KMS-11 (cell line): Measurements from ENCODE around the gene MGST2.

Experiments
- H2AFZ ChIP-seq: fragments of 200-600 bp; sonication (generic); 2 replicates; pipeline ENCODE4 v1.6.1; 2016; ENCODE audit warnings: antibody characterized with exemption, mixed run types, low read depth
- H3K27ac ChIP-seq: fragments of 200-600 bp; sonication (generic); 2 replicates; pipeline ENCODE4 v1.6.1; 2016; ENCODE audit warnings: mild to moderate bottlenecking, mixed run types
- H3K27me3 ChIP-seq: fragments of 200-600 bp; sonication (generic); 2 replicates; pipeline ENCODE4 v1.6.1; 2017; ENCODE audit warnings: mild to moderate bottlenecking, low read depth, mixed run types, moderate library complexity; ENCODE audit not compliant: insufficient read depth
- H3K36me3 ChIP-seq: fragments of 200-600 bp; sonication (generic); 2 replicates; pipeline ENCODE4 v1.6.1; 2017; ENCODE audit warnings: mild to moderate bottlenecking, mixed run types; ENCODE audit not compliant: insufficient read depth
- H3K4me1 ChIP-seq: fragments of 200-600 bp; sonication (generic); 2 replicates; pipeline ENCODE4 v1.6.1; 2016; ENCODE audit warnings: mild to moderate bottlenecking, low read depth, mixed run types; ENCODE audit not compliant: poor library complexity, severe bottlenecking
- H3K4me2 ChIP-seq: fragments of 200-600 bp; sonication (generic); 2 replicates; pipeline ENCODE4 v1.7.0; 2016; ENCODE audit warnings: mild to moderate bottlenecking, mixed run types
- H3K4me3 ChIP-seq: fragments of 200-600 bp; sonication (generic); IDR thresholded peaks from 2 replicates; pipeline ENCODE4 v1.6.1; 2017; ENCODE audit warnings: low read depth, low read length, mixed read lengths; ENCODE audit not compliant: insufficient read depth
- H3K79me2 ChIP-seq: fragments of 200-600 bp; sonication (generic); 2 replicates; pipeline ENCODE4 v1.6.1; 2016; ENCODE audit warnings: low read depth, mixed run types; ENCODE audit not compliant: insufficient read depth
- H3K9ac ChIP-seq: fragments of 200-600 bp; sonication (generic); 2 replicates; pipeline ENCODE4 v1.6.1; 2016; ENCODE audit warnings: mild to moderate bottlenecking, mixed run types
- H4K20me1 ChIP-seq: fragments of 200-600 bp; sonication (generic); 2 replicates; pipeline ENCODE4 v1.6.1; 2016; ENCODE audit warnings: mild to moderate bottlenecking, mixed run types; ENCODE audit not compliant: insufficient read depth
- CTCF ChIP-seq: fragments of 200-600 bp; sonication (generic); conservative IDR thresholded peaks from 2 replicates; pipeline ENCODE4 v1.6.1; 2017; ENCODE audit warnings: low read depth, mild to moderate bottlenecking, antibody characterized with exemption, low read length, moderate library complexity, mixed read lengths

Gene MGST2

GRCh38 chr4:139718833-139719232 is 53.2 kb downstream of the MGST2 start:
- no peak for TF ChIP-seq CTCF
- no peak overlapping the region for H3K4me3 ChIP-seq

GRCh38 chr4:139719381-139720101 is 53.9 kb downstream of the MGST2 start:
- H2AFZ ChIP-seq, result no peak overlapping the region
- no peaks in the 10 kb centered on the region for H3K79me2 ChIP-seq
- H4K20me1 ChIP-seq, result no peaks in the 10 kb centered on the region
- H3K4me2 ChIP-seq, result no peak overlapping the region
- no peak overlapping the region for H3K4me3 ChIP-seq
- no peak for TF ChIP-seq CTCF
- H3K27me3 ChIP-seq, result no peaks in the 10 kb centered on the region
- no peaks in the 10 kb centered on the region for H3K4me1 ChIP-seq
- no peak overlapping the region for H3K9ac ChIP-seq
- no peak overlapping the region for H3K27ac ChIP-seq
- H3K36me3 ChIP-seq, result no peaks in the 10 kb centered on the region; the same call in 1 of the 2 replicates

More at GRCh38 chr4:139718833-139719232, 53.2 kb downstream of the MGST2 start:
- Histone ChIP-seq H4K20me1 (no peaks in the 10 kb centered on the region), H3K4me2 (no peak overlapping the region), H3K27me3 (no peaks in the 10 kb centered on the region), H3K27ac (no peak overlapping the region), H3K9ac (no peak overlapping the region), H3K4me1 (no peaks in the 10 kb centered on the region), H3K79me2 (no peaks in the 10 kb centered on the region), H3K36me3 (no peaks in the 10 kb centered on the region; the same call in 1 of the 2 replicates), H2AFZ (no peak overlapping the region)

GRCh38 chr4:139720806-139721205 is 55.2 kb downstream of the MGST2 start:
- Histone ChIP-seq H3K27me3 (no peaks in the 10 kb centered on the region), H3K79me2 (no peaks in the 10 kb centered on the region), H3K4me2 (no peak overlapping the region), H3K9ac (no peak overlapping the region), H3K36me3 (no peaks in the 10 kb centered on the region; the same call in 1 of the 2 replicates), H3K27ac (no peak overlapping the region), H2AFZ (no peak overlapping the region), H3K4me1 (no peaks in the 10 kb centered on the region), H3K4me3 (no peak overlapping the region), H4K20me1 (no peaks in the 10 kb centered on the region)
- TF ChIP-seq CTCF, result no peak

GRCh38 chr4:139721789-139722188 is 56.2 kb downstream of the MGST2 start:
- H3K9ac ChIP-seq, result no peak overlapping the region
- H4K20me1 ChIP-seq, result no peaks in the 10 kb centered on the region
- no peak overlapping the region for H3K4me3 ChIP-seq
- H3K36me3 ChIP-seq, result no peaks in the 10 kb centered on the region; the same call in 1 of the 2 replicates
- no peak overlapping the region for H3K27ac ChIP-seq
- H2AFZ ChIP-seq, result no peak overlapping the region
- TF ChIP-seq CTCF, result no peak
- no peaks in the 10 kb centered on the region for H3K27me3 ChIP-seq
- H3K4me1 ChIP-seq, result no peaks in the 10 kb centered on the region
- H3K79me2 ChIP-seq, result no peaks in the 10 kb centered on the region
- H3K4me2 ChIP-seq, result no peak overlapping the region
